ENCODE data around the gene FBLN7. TPM values are rescaled to one million over a fixed set of nuclear protein-coding genes. Genes with fewer than 3 reads are reported as not detected.

The FBLN7 gene
- total RNA-seq, 1 donor from 2014 or later, result not detected

DNA sequence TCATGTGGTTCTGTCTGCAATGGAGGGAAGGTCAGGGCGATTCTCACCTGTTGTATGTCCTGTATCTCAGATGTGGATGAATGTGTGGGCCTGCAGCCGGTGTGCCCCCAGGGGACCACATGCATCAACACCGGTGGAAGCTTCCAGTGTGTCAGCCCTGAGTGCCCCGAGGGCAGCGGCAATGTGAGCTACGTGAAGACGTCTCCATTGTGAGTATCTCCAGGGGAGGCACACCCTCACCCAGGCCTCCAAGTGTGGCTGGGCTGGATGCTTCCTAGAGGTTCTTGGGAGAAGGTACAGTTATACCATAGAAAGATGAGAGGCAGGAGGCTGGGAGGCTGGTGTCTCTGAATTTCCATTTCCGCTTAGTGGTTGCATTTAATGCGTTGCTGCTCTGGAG, 46.9 kb downstream of the FBLN7 start:
- H3K27me3 ChIP-seq (ENCODE audit: insufficient read depth, low read length), result peaks cover 14% of the 10 kb centered on the region
- no peaks in the 10 kb centered on the region for H4K20me1 ChIP-seq (ENCODE audit: insufficient read depth, low read length)
- no peak for FAIRE-seq
- H2AFZ ChIP-seq (ENCODE audit: low read depth, low read length), result no peak overlapping the region
- H3K36me3 ChIP-seq (ENCODE audit: insufficient read depth, low read length), result no peaks in the 10 kb centered on the region
- no peak for TF ChIP-seq EZH2 (IDR thresholded peaks at IDR 0.05; ENCODE audit: insufficient read depth, low read length)
- TF ChIP-seq, protein P1, sequence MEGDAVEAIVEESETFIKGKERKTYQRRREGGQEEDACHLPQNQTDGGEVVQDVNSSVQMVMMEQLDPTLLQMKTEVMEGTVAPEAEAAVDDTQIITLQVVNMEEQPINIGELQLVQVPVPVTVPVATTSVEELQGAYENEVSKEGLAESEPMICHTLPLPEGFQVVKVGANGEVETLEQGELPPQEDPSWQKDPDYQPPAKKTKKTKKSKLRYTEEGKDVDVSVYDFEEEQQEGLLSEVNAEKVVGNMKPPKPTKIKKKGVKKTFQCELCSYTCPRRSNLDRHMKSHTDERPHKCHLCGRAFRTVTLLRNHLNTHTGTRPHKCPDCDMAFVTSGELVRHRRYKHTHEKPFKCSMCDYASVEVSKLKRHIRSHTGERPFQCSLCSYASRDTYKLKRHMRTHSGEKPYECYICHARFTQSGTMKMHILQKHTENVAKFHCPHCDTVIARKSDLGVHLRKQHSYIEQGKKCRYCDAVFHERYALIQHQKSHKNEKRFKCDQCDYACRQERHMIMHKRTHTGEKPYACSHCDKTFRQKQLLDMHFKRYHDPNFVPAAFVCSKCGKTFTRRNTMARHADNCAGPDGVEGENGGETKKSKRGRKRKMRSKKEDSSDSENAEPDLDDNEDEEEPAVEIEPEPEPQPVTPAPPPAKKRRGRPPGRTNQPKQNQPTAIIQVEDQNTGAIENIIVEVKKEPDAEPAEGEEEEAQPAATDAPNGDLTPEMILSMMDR (IDR thresholded peaks at IDR 0.05; ENCODE audit: insufficient read depth, low read depth, low read length), result no peak
- H3K9me3 Mint-ChIP-seq (ENCODE audit: unreplicated experiment), result peaks cover 11% of the 10 kb centered on the region
- H3K4me1 Mint-ChIP-seq (ENCODE audit: low read depth, unreplicated experiment), result peaks cover 15% of the 10 kb centered on the region
- peaks cover 23% of the 10 kb centered on the region for H3K27me3 Mint-ChIP-seq (ENCODE audit: low read depth, unreplicated experiment)
- no peak overlapping the region for H3K27ac ChIP-seq (ENCODE audit: low read depth, low read length)
- H3K4me3 Mint-ChIP-seq (ENCODE audit: unreplicated experiment), result no peak overlapping the region
- no peak overlapping the region for H3K4me2 ChIP-seq (ENCODE audit: low read length)
- no peak for DNase-seq (ENCODE audit: low read depth)
- H3K4me1 ChIP-seq (ENCODE audit: insufficient read depth, low read length), result peaks cover 4% of the 10 kb centered on the region
- no peak overlapping the region for H3K27ac Mint-ChIP-seq (ENCODE audit: unreplicated experiment)
- H3K9me3 ChIP-seq (ENCODE audit: insufficient read depth, low read depth, low read length), result no peaks in the 10 kb centered on the region
- H3K79me2 ChIP-seq (ENCODE audit: insufficient read depth, low read length), result no peaks in the 10 kb centered on the region
- no peak overlapping the region for H3K9ac ChIP-seq (ENCODE audit: low read length)
- H3K36me3 Mint-ChIP-seq (ENCODE audit: low read depth, unreplicated experiment), result no peaks in the 10 kb centered on the region
- no peak overlapping the region for H3K4me3 ChIP-seq (ENCODE audit: insufficient read depth, low read depth, low read length)

- Mint-ChIP-seq H3K27ac (ENCODE audit: unreplicated experiment) (no peak overlapping the region), H3K4me1 (ENCODE audit: low read depth, unreplicated experiment) (peaks cover 15% of the 10 kb centered on the region), H3K9me3 (ENCODE audit: unreplicated experiment) (peaks cover 7% of the 10 kb centered on the region), H3K36me3 (ENCODE audit: low read depth, unreplicated experiment) (no peaks in the 10 kb centered on the region), H3K27me3 (ENCODE audit: low read depth, unreplicated experiment) (peaks cover 10% of the 10 kb centered on the region), H3K4me3 (ENCODE audit: unreplicated experiment) (no peak overlapping the region)
- no peak overlapping the region for H3K4me2 ChIP-seq (ENCODE audit: low read length)
- no peak overlapping the region for H2AFZ ChIP-seq (ENCODE audit: low read depth, low read length)
- H3K27ac ChIP-seq (ENCODE audit: low read depth, low read length), result no peak overlapping the region
- H3K36me3 ChIP-seq (ENCODE audit: insufficient read depth, low read length), result no peaks in the 10 kb centered on the region
- H3K27me3 ChIP-seq (ENCODE audit: insufficient read depth, low read length), result peaks cover 4% of the 10 kb centered on the region
- H3K4me1 ChIP-seq (ENCODE audit: insufficient read depth, low read length), result peaks cover 4% of the 10 kb centered on the region
- no peak overlapping the region for H3K4me3 ChIP-seq (ENCODE audit: insufficient read depth, low read depth, low read length)
- TF ChIP-seq EZH2 (IDR thresholded peaks at IDR 0.05; ENCODE audit: insufficient read depth, low read length), result no peak
- TF ChIP-seq, protein P1 (IDR thresholded peaks at IDR 0.05; ENCODE audit: insufficient read depth, low read depth, low read length), result no peak
- no peaks in the 10 kb centered on the region for H3K9me3 ChIP-seq (ENCODE audit: insufficient read depth, low read depth, low read length)
- H4K20me1 ChIP-seq (ENCODE audit: insufficient read depth, low read length), result no peaks in the 10 kb centered on the region
- DNase-seq (ENCODE audit: low read depth) (no peak), FAIRE-seq (no peak)
- H3K9ac ChIP-seq (ENCODE audit: low read length), result no peak overlapping the region
- H3K79me2 ChIP-seq (ENCODE audit: insufficient read depth, low read length), result no peaks in the 10 kb centered on the region
Measured at GRCh38 chr2:112187046-112187715, 49.0 kb downstream of the FBLN7 start.

Data from astrocyte (in vitro differentiated cells and primary cell).